Sigmoid colon (tissue), 3 donors: Measurements from ENCODE around the gene OPCML.

Experiments used
- CTCF ChIP-seq, 4 experiments: fragments of 450-650 bp in 3 of 4; fragments of 200-600 bp in 1 of 4; IDR thresholded peaks; one replicate each; pipeline ENCODE4 v1.5.1; 2016 to 2019; ENCODE audit warnings: antibody characterized with exemption in 4 of 4, mild to moderate bottlenecking in 3 of 4, moderate library complexity in 2 of 4
- POLR2A ChIP-seq, 2 donors: fragments of 450-650 bp; IDR thresholded peaks; one replicate each; pipeline ENCODE4 v1.6.1; 2016; ENCODE audit warnings: antibody characterized with exemption in 2 of 2, mild to moderate bottlenecking in 2 of 2, moderate library complexity in 2 of 2

GRCh38 chr11:133249065-133249464 lies 283.2 kb downstream of the OPCML start:
- no peak for TF ChIP-seq CTCF (IDR thresholded peaks at IDR 0.05)
- no peak for TF ChIP-seq POLR2A (IDR thresholded peaks at IDR 0.05)
